Endothelial cell of umbilical vein (primary cell): ENCODE data around the gene SUPT3H. TPM values are rescaled to one million over a fixed set of nuclear protein-coding genes. Genes with fewer than 3 reads are reported as not detected.

Experiments used
- BruUV-seq: library from RNA; stranded (reverse); fragments of 400-500 nt; replicated peaks from 2 replicates; lab custom pipeline; 2021; lab: Mats Ljungman, UMichigan
- CTCF ChIA-PET: fragments of 300-600, 350-600 bp; sonication (Branson Sonifier 250); formaldehyde crosslinking; loops from one replicate; lab custom pipeline; 2021; ENCODE audit warnings: antibody characterized with exemption, inconsistent platforms; lab: Charles Lee
- POLR2A ChIA-PET: fragments of 300-600, 350-600 bp; sonication (Branson Sonifier 250); formaldehyde crosslinking; loops from one replicate; lab custom pipeline; 2021; ENCODE audit warnings: antibody characterized with exemption, inconsistent platforms; lab: Charles Lee
- DNase-seq: peaks from one replicate; pipeline ENCODE4 v3.0.0-alpha.2; 2011; ENCODE audit warnings: low read depth, low spot score
- FAIRE-seq: peaks from 2 replicates; lab custom pipeline; 2011; peaks lifted over from hg19 to GRCh38; lab: Jason Lieb, UNC
- H2AFZ ChIP-seq: 2 replicates; pipeline ENCODE4 v1.6.0; 2012; ENCODE audit warnings: low read depth, low read length, control low read depth, inconsistent platforms
- H3K27ac ChIP-seq: 2 replicates; pipeline ENCODE4 v1.5.1; 2011; ENCODE audit warnings: low read depth, mild to moderate bottlenecking, control low read depth, low read length, moderate library complexity; ENCODE audit not compliant: insufficient read depth
- H3K27me3 ChIP-seq, 2 experiments: 2 replicates each; pipeline versions ENCODE4 v1.6.0 to v1.6.1; 2011; ENCODE audit warnings: low read length in 2 of 2, mixed read lengths in 1 of 2; ENCODE audit not compliant: control insufficient read depth in 2 of 2, insufficient read depth in 2 of 2
- H3K36me3 ChIP-seq, 2 experiments: 2 replicates in 1 of 2; 3 replicates in 1 of 2; pipeline ENCODE4 v1.5.1; 2011; ENCODE audit warnings: low read length in 2 of 2, mild to moderate bottlenecking in 1 of 2, moderate library complexity in 1 of 2; ENCODE audit not compliant: control insufficient read depth in 2 of 2, insufficient read depth in 2 of 2; ENCODE audit errors: extremely low read depth in 1 of 2
- H3K4me1 ChIP-seq: 3 replicates; pipeline ENCODE4 v1.5.1; 2011; ENCODE audit warnings: mild to moderate bottlenecking, low read length; ENCODE audit not compliant: control insufficient read depth, insufficient read depth; ENCODE audit errors: extremely low read depth
- H3K4me2 ChIP-seq: 2 replicates; pipeline ENCODE4 v1.6.1; 2011; ENCODE audit warnings: low read length, control low read depth, mixed read lengths; ENCODE audit not compliant: insufficient read depth
- H3K4me3 ChIP-seq, 3 experiments: fragments of 200-600 bp in 1 of 3; sonication (generic), shearing (Covaris generic) in 1 of 3; replicated peaks in 1 of 3; 2 replicates each; pipeline ENCODE4 v1.5.1; 2011 to 2016; ENCODE audit warnings: control low read depth in 3 of 3, low read length in 3 of 3, mild to moderate bottlenecking in 2 of 3, inconsistent platforms in 1 of 3, low read depth in 1 of 3, moderate library complexity in 1 of 3; ENCODE audit not compliant: insufficient read depth in 1 of 3
- H3K79me2 ChIP-seq: 2 replicates; pipeline ENCODE4 v1.6.0; 2012; ENCODE audit warnings: low read length, inconsistent platforms; ENCODE audit not compliant: control insufficient read depth, insufficient read depth
- H3K9ac ChIP-seq: replicated peaks from 2 replicates; pipeline ENCODE3; 2011; ENCODE audit warnings: low read length, control low read depth; ENCODE audit not compliant: insufficient read depth; ENCODE audit errors: extremely low read depth
- H3K9me1 ChIP-seq: replicated peaks from 3 replicates; pipeline ENCODE4 v1.6.0; 2011; ENCODE audit warnings: mild to moderate bottlenecking, low read length; ENCODE audit not compliant: control insufficient read depth, insufficient read depth; ENCODE audit errors: extremely low read depth
- H3K9me3 ChIP-seq: replicated peaks from 2 replicates; pipeline ENCODE4 v1.5.1; 2012; ENCODE audit warnings: low read length, inconsistent platforms; ENCODE audit not compliant: control insufficient read depth, insufficient read depth
- H4K20me1 ChIP-seq: replicated peaks from 2 replicates; pipeline ENCODE3; 2011; ENCODE audit warnings: mild to moderate bottlenecking, low read length; ENCODE audit not compliant: control insufficient read depth, insufficient read depth; ENCODE audit errors: extremely low read depth
- CTCF ChIP-seq, 2 donors: IDR thresholded peaks; 1 replicate in 1 of 2; 2 replicates in 1 of 2; pipeline ENCODE4 v1.5.1; 2011; ENCODE audit warnings: low read length in 2 of 2, mild to moderate bottlenecking in 2 of 2, moderate library complexity in 2 of 2, control low read depth in 1 of 2, inconsistent platforms in 1 of 2, low read depth in 1 of 2; ENCODE audit not compliant: insufficient read depth in 1 of 2; ENCODE audit errors: extremely low read depth in 1 of 2
- EZH2 ChIP-seq: IDR thresholded peaks from 2 replicates; pipeline ENCODE4 v1.6.1; 2012; ENCODE audit warnings: borderline replicate concordance, low read depth, mild to moderate bottlenecking, moderate library complexity, low read length, inconsistent platforms; ENCODE audit not compliant: severe bottlenecking
- FOS ChIP-seq: IDR thresholded peaks from 2 replicates; pipeline ENCODE4 v1.6.1; 2011; ENCODE audit warnings: mild to moderate bottlenecking, low read length, moderate library complexity, borderline replicate concordance; ENCODE audit not compliant: insufficient read depth
- GATA2 ChIP-seq: IDR thresholded peaks from 2 replicates; pipeline ENCODE4 v1.7.0; 2011; ENCODE audit warnings: low read depth, mild to moderate bottlenecking, moderate library complexity, mixed read lengths, low read length; ENCODE audit not compliant: insufficient read length, insufficient read depth
- JUN ChIP-seq: IDR thresholded peaks from 2 replicates; pipeline ENCODE4 v1.6.1; 2011; ENCODE audit warnings: borderline replicate concordance, low read depth; ENCODE audit not compliant: insufficient read length, insufficient read depth
- MAX ChIP-seq: IDR thresholded peaks from 2 replicates; pipeline ENCODE4 v1.6.1; 2011; ENCODE audit not compliant: insufficient read depth, insufficient read length
- MYC ChIP-seq: IDR thresholded peaks from one replicate; pipeline ENCODE4 v1.6.1; 2011; ENCODE audit warnings: mild to moderate bottlenecking, low read depth, low read length
- POLR2A ChIP-seq: IDR thresholded peaks from 2 replicates; pipeline ENCODE4 v1.6.1; 2012; ENCODE audit warnings: low read depth, mild to moderate bottlenecking, control low read depth, low read length
- POLR2AphosphoS5 ChIP-seq: IDR thresholded peaks from 2 replicates; pipeline ENCODE4 v1.6.1; 2012; ENCODE audit warnings: low read depth, mild to moderate bottlenecking, control low read depth, low read length, moderate library complexity; ENCODE audit not compliant: insufficient read depth
- dilution Hi-C: fragments of 300-500 bp; cut with MboI; formaldehyde crosslinking; loops from one replicate; pipeline ENCODE4 v1.15.0; 2019; ENCODE audit warnings: low sequenced_read_pairs; ENCODE audit not compliant: extremely low pct_ligation_motif_present
- intact Hi-C: fragments of 100-400 bp; cut with micrococcal nuclease; formaldehyde crosslinking; loops from one replicate; pipeline ENCODE4 v1.10.0; 2022
- polyA plus RNA-seq, 4 experiments: library from polyadenylated mRNA; depleted of rRNA in 3 of 4; stranded (reverse) in 3 of 4; unstranded in 1 of 4; fragments of >200 nt; gene quantifications; 2 replicates each; pipeline versions ENCODE4 v1.2.1 to v1.2.3, GENCODE V29; 2011 to 2012; ENCODE audit warnings: missing spikeins in 1 of 4
- total RNA-seq: library from RNA; stranded (reverse); gene quantifications from 2 replicates; pipeline ENCODE4 v1.2.3, GENCODE V29; 2021

SUPT3H gene
- total and polyA plus RNA-seq, 2 donors (not counting 3 experiments of a cell fraction or from before 2014, with no cell fraction given) = 8.3 to 9.8 TPM

GRCh38 chr6:44933108-44933507 is 444.6 kb downstream of the SUPT3H start:
- Histone ChIP-seq H3K36me3 (no peaks in the 10 kb centered on the region), H3K79me2 (no peaks in the 10 kb centered on the region), H3K4me1 (no peaks in the 10 kb centered on the region), H3K27me3 (no peaks in the 10 kb centered on the region), H3K4me3 (no peak overlapping the region), H3K27ac (no peak overlapping the region), H3K9me1 (no peaks in the 10 kb centered on the region), H2AFZ (no peak overlapping the region), H4K20me1 (no peaks in the 10 kb centered on the region), H3K9me3 (no peaks in the 10 kb centered on the region), H3K4me2 (no peak overlapping the region), H3K9ac (no peak overlapping the region)
- CTCF ChIA-PET = interaction anchor here (1.5 kb wide), 1 partner anchor 12 kb away, joined by 4 read pairs; no protein-coding TSS in a partner anchor
- no TSS peak for BruUV-seq
- TF ChIP-seq GATA2 (no peak), MYC (no peak), CTCF (IDR thresholded peaks at IDR 0.05; ENCODE audit: extremely low read depth in 1 of 2, insufficient read depth in 1 of 2, low read depth in 1 of 2, low read length in 2 of 2) (no peak), POLR2AphosphoS5 (no peak), POLR2A (no peak), MAX (no peak), JUN (no peak), EZH2 (no peak), FOS (no peak)
- dilution Hi-C loops = no loop called here
- DNase-seq (no peak), FAIRE-seq (no peak)
- intact Hi-C loops = no loop called here
- POLR2A ChIA-PET = no interaction called here
